Subcutaneous adipose tissue (tissue), 4 donors: ENCODE measurements around the gene SCARB1. TPM values are rescaled to one million over a fixed set of nuclear protein-coding genes. Genes with fewer than 3 reads are reported as not detected.

ENCODE experiments used
- CTCF ChIP-seq: fragments of 450-650 bp; IDR thresholded peaks from one replicate; pipeline ENCODE4 v1.5.1; 2016; ENCODE audit warnings: low read depth, mild to moderate bottlenecking, control low read depth, antibody characterized with exemption, moderate library complexity
- total RNA-seq, 4 donors: library from RNA; depleted of rRNA; stranded (reverse); fragments of >200 nt; gene quantifications; one replicate each; pipeline ENCODE4 v1.1.0, GENCODE V29; 2016

Gene SCARB1
- total RNA-seq, 4 donors from 2014 or later = 26.6 to 58.6 (median 38.2) TPM

GRCh38 chr12:124790650-124791400 is 72.8 kb downstream of the SCARB1 start:
- TF ChIP-seq CTCF = no peak

- no peak for TF ChIP-seq CTCF
These were observed 74.6 kb downstream of the SCARB1 start for GRCh38 chr12:124788936-124789555.

DNA sequence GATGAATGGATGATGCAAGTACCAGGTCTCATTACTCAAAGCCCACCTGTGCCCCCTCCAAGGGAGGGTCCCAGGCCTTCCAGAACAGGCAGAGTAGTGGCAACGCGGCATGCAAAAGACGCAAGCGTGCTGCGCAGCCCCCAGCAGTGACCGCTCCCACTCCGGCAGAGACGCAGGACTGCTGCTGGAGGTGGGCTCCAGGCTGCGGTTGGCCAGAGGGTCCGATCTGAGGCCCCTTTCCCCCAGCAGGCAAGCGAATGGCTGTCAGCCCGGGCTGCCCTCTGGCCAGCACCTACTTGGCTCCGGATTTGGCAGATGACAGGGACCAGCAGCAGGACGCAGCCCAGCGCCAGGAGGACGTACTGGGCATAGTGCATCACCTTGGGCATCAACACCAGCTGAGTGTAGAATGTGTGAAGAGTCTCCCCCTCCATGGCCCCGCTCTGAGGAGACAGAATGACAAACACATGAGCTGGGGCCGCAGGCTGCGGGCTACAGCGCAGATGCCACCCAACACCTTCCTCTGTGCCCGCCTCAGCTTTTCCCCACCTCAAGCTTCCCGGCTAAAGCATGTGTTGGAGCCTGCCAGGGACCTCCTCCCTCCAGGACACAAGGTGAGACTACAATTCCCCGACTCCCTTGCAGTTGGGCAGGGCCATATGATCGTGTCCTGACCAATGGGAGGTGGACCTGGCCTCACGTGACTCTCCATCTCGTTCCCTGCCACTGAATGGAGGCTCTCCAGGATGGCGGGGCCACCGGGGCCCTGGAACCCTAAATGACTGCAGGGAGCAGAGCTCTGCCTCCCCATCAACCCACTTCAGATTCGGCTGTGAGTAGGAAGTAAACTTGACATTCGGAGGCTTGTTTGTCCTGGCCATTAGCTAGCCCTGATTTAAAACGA is 77.4 kb downstream of the SCARB1 start:
- no peak for TF ChIP-seq CTCF

- TF ChIP-seq CTCF = no peak
These were observed 78.6 kb downstream of the SCARB1 start for GRCh38 chr12:124784871-124785572.

DNA sequence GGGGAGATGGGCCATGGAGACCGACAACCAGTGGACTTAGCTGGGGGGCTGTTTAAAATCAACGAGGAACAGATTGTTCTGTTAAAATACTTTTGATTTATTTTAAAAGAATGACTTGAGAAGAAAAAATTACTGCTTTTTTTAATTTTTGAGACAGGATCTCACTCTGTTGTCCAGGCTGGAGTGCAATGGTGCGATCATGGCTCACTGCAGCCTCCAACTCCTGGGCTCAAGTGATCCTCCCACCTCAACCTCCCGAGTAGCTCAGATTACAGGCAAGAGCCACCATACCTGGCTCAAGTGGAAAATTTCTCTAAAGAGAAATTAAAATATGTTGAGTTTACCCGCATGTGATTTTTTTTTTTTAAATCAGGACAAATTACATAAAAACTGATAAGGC is 80.6 kb downstream of the SCARB1 start:
- TF ChIP-seq CTCF = no peak

GRCh38 chr12:124782132-124782531 is 81.5 kb downstream of the SCARB1 start:
- TF ChIP-seq CTCF = no peak
